ENCODE measurements around the gene PODN.

The PODN gene

GRCh38 chr1:53051676-53052075, 10.3 kb upstream of the PODN start:
- DNase-seq: no peak

GRCh38 chr1:53057127-53057526, 4.9 kb upstream of the PODN start:
- no peak for DNase-seq

GRCh38 chr1:53060579-53060978, 1.4 kb upstream of the PODN start:
- no peak for DNase-seq

- no peak for DNase-seq
These were observed 722 bp upstream of the PODN start for GRCh38 chr1:53061123-53061858.

GRCh38 chr1:53062708-53063591, 937 bp downstream of the PODN start:
- no peak for DNase-seq

- no peak for DNase-seq
These were observed 1.9 kb downstream of the PODN start for GRCh38 chr1:53063744-53064515.

GRCh38 chr1:53065391-53065790, 3.4 kb downstream of the PODN start:
- DNase-seq: no peak

GRCh38 chr1:53066488-53066887, 4.5 kb downstream of the PODN start:
- DNase-seq: no peak

- DNase-seq: no peak
These were observed 5.1 kb downstream of the PODN start for GRCh38 chr1:53066891-53067738.

- no peak for DNase-seq
These were observed 5.9 kb downstream of the PODN start for GRCh38 chr1:53067886-53068285.

GRCh38 chr1:53068314-53069099, 6.5 kb downstream of the PODN start:
- no peak for DNase-seq

- DNase-seq: no peak
These were observed 7.3 kb downstream of the PODN start for GRCh38 chr1:53069265-53069662.

- no peak for DNase-seq
These were observed 7.8 kb downstream of the PODN start for GRCh38 chr1:53069663-53070327.

GRCh38 chr1:53070621-53071020, 8.6 kb downstream of the PODN start:
- DNase-seq: no peak

- DNase-seq: no peak
These were observed 9.3 kb downstream of the PODN start for GRCh38 chr1:53071167-53071865.

- DNase-seq: no peak
These were observed 9.9 kb downstream of the PODN start for GRCh38 chr1:53071915-53072314.

GRCh38 chr1:53073287-53073686, 11.3 kb downstream of the PODN start:
- DNase-seq: no peak

GRCh38 chr1:53073868-53074311, 11.9 kb downstream of the PODN start:
- no peak for DNase-seq

GRCh38 chr1:53074313-53075154, 12.5 kb downstream of the PODN start:
- DNase-seq: no peak
